Measurements from ENCODE around the gene GALNT15. TPM values are rescaled to one million over a fixed set of nuclear protein-coding genes. Genes with fewer than 3 reads are reported as not detected.

GALNT15 gene
- 1 to 10 TPM; 2.8 to 7.9 TPM for polyA plus RNA-seq

DNA sequence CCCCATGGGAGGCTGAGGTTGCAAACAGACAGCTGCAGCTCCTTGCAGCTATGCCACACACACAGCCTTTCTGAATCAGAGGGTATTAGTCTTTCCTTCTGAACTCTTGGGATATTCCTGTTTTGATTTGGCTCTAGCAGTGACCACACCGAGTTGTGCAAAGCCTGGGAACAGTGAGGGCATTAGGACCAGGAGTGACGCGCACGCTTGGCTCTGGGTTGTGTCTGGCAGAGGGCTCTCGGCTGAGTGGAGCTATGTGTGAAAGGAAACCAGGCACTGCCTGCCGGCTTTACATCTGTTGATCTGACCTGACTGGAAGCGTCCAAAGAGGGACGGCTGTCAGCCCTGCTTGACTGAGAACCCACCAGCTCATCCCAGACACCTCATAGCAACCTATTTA, at the start of gene GALNT15:
Gene GALNT15 (plus strand): TSS at position 292 of the 400 bp plus-strand sequence. CDS start 472 bp downstream, outside the sequence.
- H3K4me3 ChIP-seq (ENCODE audit: low read depth in 1 of 2, low read length in 2 of 2), result peak within 1 kb of the TSS; percentile 31 to 41
- WGBS, 2 donors, result 11 to 19% methylated on average over 8 of the region's 8 CpGs
- H3K27me3 ChIP-seq (ENCODE audit: control insufficient read depth in 1 of 2, insufficient read depth in 2 of 2, low read length in 2 of 2), result no peaks in the 10 kb centered on the region
- H3K9me3 ChIP-seq (ENCODE audit: control insufficient read depth in 2 of 2, insufficient read depth in 1 of 2, low read depth in 1 of 2, low read length in 1 of 2), result no peaks in the 10 kb centered on the region
- peak within 1 kb of the TSS; percentile 34 to 44 for H3K27ac ChIP-seq (ENCODE audit: low read depth in 2 of 2, low read length in 1 of 2)
- no peaks in the 10 kb centered on the region for H3K36me3 ChIP-seq (ENCODE audit: control insufficient read depth in 2 of 2, insufficient read depth in 2 of 2, low read length in 1 of 2)
- H3K4me1 ChIP-seq (ENCODE audit: control insufficient read depth in 2 of 2, insufficient read depth in 2 of 2, low read length in 1 of 2), result peaks cover 0 to 8% of the 10 kb centered on the region in 2 donors

GRCh38 chr3:16126634-16127033, 47.8 kb upstream of the GALNT15 start:
- H3K9me3 ChIP-seq (ENCODE audit: control insufficient read depth in 2 of 2, insufficient read depth in 1 of 2, low read depth in 1 of 2, low read length in 1 of 2), result no peaks in the 10 kb centered on the region
- H3K4me1 ChIP-seq (ENCODE audit: control insufficient read depth in 2 of 2, insufficient read depth in 2 of 2, low read length in 1 of 2), result no peaks in the 10 kb centered on the region
- H3K27ac ChIP-seq (ENCODE audit: low read depth in 2 of 2, low read length in 1 of 2), result no peak overlapping the region
- no peak overlapping the region for H3K4me3 ChIP-seq (ENCODE audit: low read depth in 1 of 2, low read length in 2 of 2)
- WGBS, 2 donors, result 87 to 88% methylated on average over 8 of the region's 8 CpGs
- H3K27me3 ChIP-seq (ENCODE audit: control insufficient read depth in 1 of 2, insufficient read depth in 2 of 2, low read length in 2 of 2), result no peaks in the 10 kb centered on the region
- H3K36me3 ChIP-seq (ENCODE audit: control insufficient read depth in 2 of 2, insufficient read depth in 2 of 2, low read length in 1 of 2), result no peaks in the 10 kb centered on the region

DNA sequence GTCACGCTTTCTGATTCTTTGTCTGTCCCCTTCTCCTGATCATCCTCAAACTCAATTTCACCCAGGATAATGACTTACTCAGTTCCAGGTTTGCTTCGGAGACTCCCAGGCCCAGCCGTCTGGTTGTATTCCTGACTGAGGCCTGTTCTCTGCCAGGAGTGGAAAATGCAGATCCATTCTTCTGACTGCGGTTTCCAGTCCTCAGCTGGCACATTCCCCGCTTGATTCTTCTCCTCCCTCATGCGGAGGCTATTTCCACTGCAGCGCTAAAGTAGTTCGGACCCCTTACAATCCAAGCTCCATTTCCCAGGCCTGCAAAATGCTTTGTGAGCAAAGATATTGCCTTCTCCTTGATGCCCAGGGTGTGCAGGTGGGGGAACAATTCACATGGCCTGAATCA, 47.2 kb upstream of the GALNT15 start:
- Histone ChIP-seq H3K4me1 (ENCODE audit: control insufficient read depth in 2 of 2, insufficient read depth in 2 of 2, low read length in 1 of 2) (no peaks in the 10 kb centered on the region), H3K9me3 (ENCODE audit: control insufficient read depth in 2 of 2, insufficient read depth in 1 of 2, low read depth in 1 of 2, low read length in 1 of 2) (no peaks in the 10 kb centered on the region), H3K4me3 (ENCODE audit: low read depth in 1 of 2, low read length in 2 of 2) (no peak overlapping the region), H3K27ac (ENCODE audit: low read depth in 2 of 2, low read length in 1 of 2) (no peak overlapping the region), H3K36me3 (ENCODE audit: control insufficient read depth in 2 of 2, insufficient read depth in 2 of 2, low read length in 1 of 2) (no peaks in the 10 kb centered on the region), H3K27me3 (ENCODE audit: control insufficient read depth in 1 of 2, insufficient read depth in 2 of 2, low read length in 2 of 2) (no peaks in the 10 kb centered on the region)
- 95 to 96% methylated on average over 8 of the region's 8 CpGs for WGBS, 2 donors

- Histone ChIP-seq H3K27ac (ENCODE audit: low read depth in 2 of 2, low read length in 1 of 2) (no peak overlapping the region), H3K36me3 (ENCODE audit: control insufficient read depth in 2 of 2, insufficient read depth in 2 of 2, low read length in 1 of 2) (no peaks in the 10 kb centered on the region), H3K9me3 (ENCODE audit: control insufficient read depth in 2 of 2, insufficient read depth in 1 of 2, low read depth in 1 of 2, low read length in 1 of 2) (no peaks in the 10 kb centered on the region), H3K4me3 (ENCODE audit: low read depth in 1 of 2, low read length in 2 of 2) (no peak overlapping the region), H3K27me3 (ENCODE audit: control insufficient read depth in 1 of 2, insufficient read depth in 2 of 2, low read length in 2 of 2) (no peaks in the 10 kb centered on the region), H3K4me1 (ENCODE audit: control insufficient read depth in 2 of 2, insufficient read depth in 2 of 2, low read length in 1 of 2) (no peaks in the 10 kb centered on the region)
- WGBS, 2 donors, result 55 to 59% methylated on average over 4 of the region's 4 CpGs
Measured at GRCh38 chr3:16130066-16130465, 44.4 kb upstream of the GALNT15 start.

DNA sequence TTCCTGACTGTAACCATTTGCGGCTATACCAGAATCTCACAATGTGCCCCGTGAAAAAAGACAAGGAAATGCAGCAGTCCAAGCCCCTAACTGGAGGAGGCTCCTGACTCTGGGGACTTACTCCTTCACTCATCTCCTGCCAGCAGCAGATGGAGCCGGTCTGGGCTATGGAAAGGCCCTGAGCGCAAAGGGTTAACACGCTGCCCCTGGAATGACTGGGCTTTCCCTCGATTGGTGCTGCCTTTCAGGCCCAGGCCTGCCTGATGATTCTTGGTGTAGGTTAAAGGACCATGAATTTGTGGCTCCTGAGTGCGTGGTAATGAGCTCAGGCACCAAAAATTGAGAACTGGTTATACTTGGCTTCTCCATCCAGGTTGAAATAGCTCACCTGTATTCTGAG, 42.3 kb upstream of the GALNT15 start:
- Histone ChIP-seq H3K4me3 (ENCODE audit: low read depth in 1 of 2, low read length in 2 of 2) (no peak overlapping the region), H3K27me3 (ENCODE audit: control insufficient read depth in 1 of 2, insufficient read depth in 2 of 2, low read length in 2 of 2) (no peaks in the 10 kb centered on the region), H3K9me3 (ENCODE audit: control insufficient read depth in 2 of 2, insufficient read depth in 1 of 2, low read depth in 1 of 2, low read length in 1 of 2) (no peaks in the 10 kb centered on the region), H3K27ac (ENCODE audit: low read depth in 2 of 2, low read length in 1 of 2) (peak overlapping the region; percentile 41 to 59), H3K4me1 (ENCODE audit: control insufficient read depth in 2 of 2, insufficient read depth in 2 of 2, low read length in 1 of 2) (no peaks in the 10 kb centered on the region), H3K36me3 (ENCODE audit: control insufficient read depth in 2 of 2, insufficient read depth in 2 of 2, low read length in 1 of 2) (no peaks in the 10 kb centered on the region)
- 69 to 76% methylated on average over 7 of the region's 7 CpGs for WGBS, 2 donors

DNA sequence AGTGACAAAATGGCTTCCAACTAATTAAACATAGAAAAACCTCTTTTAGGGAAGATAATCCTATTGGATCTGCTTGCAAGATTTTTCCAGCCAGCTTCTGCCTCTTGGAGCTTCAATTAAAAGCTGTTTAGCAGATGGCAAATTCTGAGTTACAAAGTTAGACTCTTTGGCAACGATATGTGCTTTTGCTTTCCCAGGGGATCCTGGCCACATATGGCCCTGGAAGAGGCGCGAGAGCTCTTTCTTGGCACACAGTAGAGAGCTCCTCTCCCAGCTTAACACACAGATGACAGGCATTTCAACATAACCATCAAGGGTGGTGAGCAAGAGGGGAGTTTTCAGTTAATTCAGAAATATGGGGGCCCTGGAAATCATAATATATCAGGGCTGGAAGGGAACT, 41.6 kb upstream of the GALNT15 start:
- Histone ChIP-seq H3K4me1 (ENCODE audit: control insufficient read depth in 2 of 2, insufficient read depth in 2 of 2, low read length in 1 of 2) (no peaks in the 10 kb centered on the region), H3K27ac (ENCODE audit: low read depth in 2 of 2, low read length in 1 of 2) (peak overlapping the region; percentile 16 to 41), H3K9me3 (ENCODE audit: control insufficient read depth in 2 of 2, insufficient read depth in 1 of 2, low read depth in 1 of 2, low read length in 1 of 2) (no peaks in the 10 kb centered on the region), H3K27me3 (ENCODE audit: control insufficient read depth in 1 of 2, insufficient read depth in 2 of 2, low read length in 2 of 2) (no peaks in the 10 kb centered on the region), H3K36me3 (ENCODE audit: control insufficient read depth in 2 of 2, insufficient read depth in 2 of 2, low read length in 1 of 2) (no peaks in the 10 kb centered on the region), H3K4me3 (ENCODE audit: low read depth in 1 of 2, low read length in 2 of 2) (no peak overlapping the region)
- 59 to 72% methylated on average over 3 of the region's 3 CpGs for WGBS, 2 donors

DNA sequence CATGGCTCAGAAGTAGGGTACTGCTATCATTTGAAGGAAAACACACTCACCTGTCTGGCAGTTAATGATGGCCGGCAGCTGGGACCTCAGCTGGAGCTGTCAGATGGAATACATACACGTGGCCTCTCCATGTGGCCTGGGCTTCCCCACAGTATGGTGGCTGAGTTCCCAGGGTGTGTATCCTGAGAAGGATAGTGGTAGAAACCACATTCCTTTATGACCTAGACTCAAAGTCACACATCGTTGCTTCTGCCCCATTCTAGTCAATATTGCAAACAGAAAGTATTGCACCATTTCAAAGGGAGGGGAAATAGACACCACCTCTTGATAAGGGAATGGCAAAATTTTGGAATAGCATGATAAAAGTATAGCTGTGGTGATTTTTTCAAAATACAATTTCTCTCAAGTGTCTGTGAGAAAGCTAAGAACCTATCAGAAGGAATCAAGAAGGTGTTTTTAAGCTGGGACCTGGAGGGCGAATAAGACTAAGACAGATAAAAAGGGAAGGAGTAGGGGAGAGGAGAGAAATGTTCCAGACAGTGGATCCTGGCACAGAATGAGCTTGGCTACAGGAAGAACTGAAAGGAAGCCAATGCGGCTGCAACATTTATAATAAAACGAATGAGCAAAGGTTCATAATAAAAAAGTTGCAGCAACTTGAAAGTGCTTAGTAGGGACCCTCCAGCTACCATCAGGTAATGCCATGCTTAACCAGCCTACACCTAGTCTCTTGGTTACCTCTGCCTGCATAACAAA, 40.1 kb upstream of the GALNT15 start:
- H3K36me3 ChIP-seq (ENCODE audit: control insufficient read depth in 2 of 2, insufficient read depth in 2 of 2, low read length in 1 of 2), result no peaks in the 10 kb centered on the region
- H3K27ac ChIP-seq (ENCODE audit: low read depth in 2 of 2, low read length in 1 of 2), result peak overlapping the region; percentile 27 to 47
- WGBS, 2 donors, result 69 to 70% methylated on average over 6 of the region's 6 CpGs
- H3K4me3 ChIP-seq (ENCODE audit: low read depth in 1 of 2, low read length in 2 of 2), result no peak overlapping the region
- no peaks in the 10 kb centered on the region for H3K9me3 ChIP-seq (ENCODE audit: control insufficient read depth in 2 of 2, insufficient read depth in 1 of 2, low read depth in 1 of 2, low read length in 1 of 2)
- H3K27me3 ChIP-seq (ENCODE audit: control insufficient read depth in 1 of 2, insufficient read depth in 2 of 2, low read length in 2 of 2), result no peaks in the 10 kb centered on the region
- H3K4me1 ChIP-seq (ENCODE audit: control insufficient read depth in 2 of 2, insufficient read depth in 2 of 2, low read length in 1 of 2), result no peaks in the 10 kb centered on the region

DNA sequence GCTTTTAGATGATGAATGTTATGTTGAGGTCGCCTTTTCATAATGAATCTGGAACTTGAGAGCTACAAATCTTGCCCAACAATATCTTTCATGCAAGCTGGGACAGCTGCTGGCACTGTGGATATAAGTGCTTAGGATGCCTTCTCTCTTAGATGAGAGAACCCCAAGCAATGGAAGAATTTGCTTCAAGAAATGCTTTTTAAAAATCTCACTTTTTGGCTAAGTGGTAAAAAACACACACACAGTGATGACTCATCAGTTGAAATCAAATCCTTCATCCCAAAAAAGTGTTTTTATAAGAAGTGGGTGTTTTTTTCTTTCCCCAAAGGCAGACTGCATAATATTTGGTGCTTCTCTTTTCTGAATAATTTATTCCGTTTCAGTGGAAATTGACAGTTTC, 38.4 kb upstream of the GALNT15 start:
- Histone ChIP-seq H3K36me3 (ENCODE audit: control insufficient read depth in 2 of 2, insufficient read depth in 2 of 2, low read length in 1 of 2) (no peaks in the 10 kb centered on the region), H3K4me1 (ENCODE audit: control insufficient read depth in 2 of 2, insufficient read depth in 2 of 2, low read length in 1 of 2) (peaks cover 0 to 3% of the 10 kb centered on the region in 2 donors), H3K9me3 (ENCODE audit: control insufficient read depth in 2 of 2, insufficient read depth in 1 of 2, low read depth in 1 of 2, low read length in 1 of 2) (no peaks in the 10 kb centered on the region), H3K4me3 (ENCODE audit: low read depth in 1 of 2, low read length in 2 of 2) (no peak overlapping the region), H3K27me3 (ENCODE audit: control insufficient read depth in 1 of 2, insufficient read depth in 2 of 2, low read length in 2 of 2) (no peaks in the 10 kb centered on the region), H3K27ac (ENCODE audit: low read depth in 2 of 2, low read length in 1 of 2) (peak overlapping the region in 1 of 2 donors; percentile 23)
- WGBS, 2 donors, result 58 to 60% methylated on average over 2 of the region's 2 CpGs

DNA sequence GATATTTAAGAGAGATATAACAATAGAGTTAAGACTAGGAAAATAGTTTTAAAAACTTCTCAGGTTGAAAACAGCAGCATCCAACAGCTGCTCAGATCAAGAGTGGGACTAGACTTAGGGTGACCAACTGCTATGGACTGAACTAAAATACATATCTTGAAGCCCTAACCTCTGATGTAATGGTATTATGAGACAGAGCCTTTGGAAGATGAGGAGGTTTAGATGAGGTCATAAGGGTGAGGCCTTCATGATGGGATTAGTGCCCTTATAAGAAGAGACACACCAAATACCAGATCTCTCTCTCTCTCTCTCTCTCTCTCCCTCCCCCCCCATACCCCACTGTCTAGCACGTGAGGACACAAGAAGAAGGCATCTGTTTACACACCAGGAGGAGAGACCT, 37.4 kb upstream of the GALNT15 start:
- 80 to 81% methylated on average over 1 of the region's 1 CpG for WGBS, 2 donors
- H3K4me1 ChIP-seq (ENCODE audit: control insufficient read depth in 2 of 2, insufficient read depth in 2 of 2, low read length in 1 of 2), result peaks cover 0 to 3% of the 10 kb centered on the region in 2 donors
- no peak overlapping the region for H3K4me3 ChIP-seq (ENCODE audit: low read depth in 1 of 2, low read length in 2 of 2)
- H3K36me3 ChIP-seq (ENCODE audit: control insufficient read depth in 2 of 2, insufficient read depth in 2 of 2, low read length in 1 of 2), result no peaks in the 10 kb centered on the region
- H3K27me3 ChIP-seq (ENCODE audit: control insufficient read depth in 1 of 2, insufficient read depth in 2 of 2, low read length in 2 of 2), result no peaks in the 10 kb centered on the region
- no peaks in the 10 kb centered on the region for H3K9me3 ChIP-seq (ENCODE audit: control insufficient read depth in 2 of 2, insufficient read depth in 1 of 2, low read depth in 1 of 2, low read length in 1 of 2)
- no peak overlapping the region for H3K27ac ChIP-seq (ENCODE audit: low read depth in 2 of 2, low read length in 1 of 2)

- Histone ChIP-seq H3K9me3 (ENCODE audit: control insufficient read depth in 2 of 2, insufficient read depth in 1 of 2, low read depth in 1 of 2, low read length in 1 of 2) (no peaks in the 10 kb centered on the region), H3K27me3 (ENCODE audit: control insufficient read depth in 1 of 2, insufficient read depth in 2 of 2, low read length in 2 of 2) (no peaks in the 10 kb centered on the region), H3K36me3 (ENCODE audit: control insufficient read depth in 2 of 2, insufficient read depth in 2 of 2, low read length in 1 of 2) (no peaks in the 10 kb centered on the region), H3K4me1 (ENCODE audit: control insufficient read depth in 2 of 2, insufficient read depth in 2 of 2, low read length in 1 of 2) (peaks cover 0 to 3% of the 10 kb centered on the region in 2 donors), H3K27ac (ENCODE audit: low read depth in 2 of 2, low read length in 1 of 2) (no peak overlapping the region), H3K4me3 (ENCODE audit: low read depth in 1 of 2, low read length in 2 of 2) (no peak overlapping the region)
- 94% methylated on average over 6 of the region's 6 CpGs for WGBS, 2 donors
Measured at GRCh38 chr3:16137977-16138376, 36.5 kb upstream of the GALNT15 start.

Measured in esophagus (tissue), 2 donors.